Kidney (tissue), 14 donors: ENCODE data around the gene GLIS1. TPM values are rescaled to one million over a fixed set of nuclear protein-coding genes. Genes with fewer than 3 reads are reported as not detected.

Experiments used
- DNase-seq, 5 donors: peaks; one replicate each; pipeline ENCODE4 v3.0.0-alpha.2; 2013 to 2020
- FAIRE-seq: peaks from 2 replicates; lab custom pipeline; 2012; peaks lifted over from hg19 to GRCh38; lab: Jason Lieb, UNC
- H3K27ac ChIP-seq, 2 donors: one replicate each; pipeline ENCODE4 v1.7.0; 2013; ENCODE audit warnings: low read depth in 2 of 2, low read length in 2 of 2, inconsistent platforms in 1 of 2
- H3K27me3 ChIP-seq: one replicate; pipeline ENCODE4 v1.7.1; 2013; ENCODE audit warnings: low read length, inconsistent platforms; ENCODE audit not compliant: control insufficient read depth, insufficient read depth
- H3K36me3 ChIP-seq, 3 donors: one replicate each; pipeline versions ENCODE4 v1.7.0 to v1.7.1; 2013; ENCODE audit warnings: low read length in 3 of 3, control low read depth in 1 of 3, inconsistent platforms in 1 of 3; ENCODE audit not compliant: insufficient read depth in 3 of 3, control insufficient read depth in 2 of 3
- H3K4me1 ChIP-seq, 3 donors: one replicate each; pipeline versions ENCODE4 v1.7.0 to v1.7.1; 2013; ENCODE audit warnings: low read length in 3 of 3, inconsistent platforms in 1 of 3, low read depth in 1 of 3; ENCODE audit not compliant: control insufficient read depth in 2 of 3, insufficient read depth in 2 of 3
- H3K4me3 ChIP-seq, 3 donors: one replicate each; pipeline versions ENCODE4 v1.7.0 to v1.8.1; 2013; ENCODE audit warnings: low read length in 3 of 3, control low read depth in 1 of 3, inconsistent platforms in 1 of 3
- H3K9ac ChIP-seq, 3 donors: one replicate each; pipeline versions ENCODE4 v1.7.0 to v1.7.1; 2013; ENCODE audit warnings: low read length in 3 of 3, control low read depth in 1 of 3, inconsistent platforms in 1 of 3
- H3K9me3 ChIP-seq, 3 donors: one replicate each; pipeline versions ENCODE4 v1.7.0 to v1.7.1; 2013; ENCODE audit warnings: low read length in 3 of 3, control low read depth in 1 of 3, inconsistent platforms in 1 of 3; ENCODE audit not compliant: control insufficient read depth in 2 of 3, insufficient read depth in 1 of 3
- intact Hi-C: fragments of 100-400 bp; cut with DNase I; formaldehyde crosslinking; loops from one replicate; pipeline ENCODE4 v1.11.1; 2022
- polyA plus RNA-seq: library from polyadenylated mRNA; stranded (reverse); fragments of 350-450 nt; fragmentation: Illumina TruSeq; extraction: RNeasy Lipid Tissue Mini Kit (QIAGEN cat#74804); gene quantifications from one replicate; pipeline ENCODE4 v1.2.3, GENCODE V29; 2014; ENCODE audit warnings: low read depth, low replicate concordance; ENCODE audit not compliant: insufficient read depth
- total RNA-seq: library from RNA; stranded (reverse); fragmentation: NEBNext Ultra II Directional; extraction: Animal tissue kit (Norgen Biotek cat#: 25700); gene quantifications from one replicate; pipeline ENCODE4 v1.2.1, GENCODE V29; 2021
- TF ChIP-seq, protein P1 (sequence below): IDR thresholded peaks from 3 replicates; pipeline ENCODE4 v1.5.1; 2012; ENCODE audit warnings: mild to moderate bottlenecking, moderate library complexity, borderline replicate concordance; ENCODE audit not compliant: insufficient read depth; ENCODE audit errors: extremely low read depth
- donor health status: control.
- donor health status: control.
- donor health status: control.
- donor health status: control.
- donor health status: control.
- donor health status: DM: yes; HTN: yes; CAD: no.
- donor health status: Normal renal cell carcinoma (clear cell type).

GLIS1 gene
- total and polyA plus RNA-seq, 2 donors from 2014 or later, result 3.3 to 3.7 TPM

DNA sequence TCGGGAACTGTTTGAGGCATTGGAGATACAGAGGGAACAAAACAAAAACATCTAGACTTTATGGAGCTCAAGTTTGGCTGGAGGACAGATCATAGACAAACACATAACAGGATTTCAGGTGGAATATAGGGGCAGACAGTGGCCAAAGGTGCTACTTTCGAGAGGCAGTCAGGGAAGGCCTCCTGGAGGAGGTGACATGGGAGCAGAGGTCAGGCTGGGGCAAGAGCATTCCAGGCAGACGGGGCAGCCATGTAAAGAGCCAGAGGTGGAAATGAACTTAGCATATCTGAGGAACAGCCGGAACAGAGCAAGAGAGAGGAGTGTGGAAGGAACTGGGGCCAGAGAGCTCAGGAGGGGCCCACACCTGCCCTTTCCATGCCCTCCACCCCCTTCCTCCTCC, 157.5 kb downstream of the GLIS1 start:
- no peaks in the 10 kb centered on the region for H3K36me3 ChIP-seq
- DNase-seq (peak in 1 of 5 donors; percentile 33), FAIRE-seq (no peak)
- H3K4me3 ChIP-seq, result no peak overlapping the region
- H3K27ac ChIP-seq, result no peak overlapping the region
- intact Hi-C loops, result no loop called here
- no peaks in the 10 kb centered on the region for H3K27me3 ChIP-seq
- peaks cover 0 to 3% (median 0%) of the 10 kb centered on the region in 3 donors for H3K4me1 ChIP-seq
- no peaks in the 10 kb centered on the region for H3K9me3 ChIP-seq
- no peak overlapping the region for H3K9ac ChIP-seq
- TF ChIP-seq, protein P1, sequence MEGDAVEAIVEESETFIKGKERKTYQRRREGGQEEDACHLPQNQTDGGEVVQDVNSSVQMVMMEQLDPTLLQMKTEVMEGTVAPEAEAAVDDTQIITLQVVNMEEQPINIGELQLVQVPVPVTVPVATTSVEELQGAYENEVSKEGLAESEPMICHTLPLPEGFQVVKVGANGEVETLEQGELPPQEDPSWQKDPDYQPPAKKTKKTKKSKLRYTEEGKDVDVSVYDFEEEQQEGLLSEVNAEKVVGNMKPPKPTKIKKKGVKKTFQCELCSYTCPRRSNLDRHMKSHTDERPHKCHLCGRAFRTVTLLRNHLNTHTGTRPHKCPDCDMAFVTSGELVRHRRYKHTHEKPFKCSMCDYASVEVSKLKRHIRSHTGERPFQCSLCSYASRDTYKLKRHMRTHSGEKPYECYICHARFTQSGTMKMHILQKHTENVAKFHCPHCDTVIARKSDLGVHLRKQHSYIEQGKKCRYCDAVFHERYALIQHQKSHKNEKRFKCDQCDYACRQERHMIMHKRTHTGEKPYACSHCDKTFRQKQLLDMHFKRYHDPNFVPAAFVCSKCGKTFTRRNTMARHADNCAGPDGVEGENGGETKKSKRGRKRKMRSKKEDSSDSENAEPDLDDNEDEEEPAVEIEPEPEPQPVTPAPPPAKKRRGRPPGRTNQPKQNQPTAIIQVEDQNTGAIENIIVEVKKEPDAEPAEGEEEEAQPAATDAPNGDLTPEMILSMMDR, result no peak

DNA sequence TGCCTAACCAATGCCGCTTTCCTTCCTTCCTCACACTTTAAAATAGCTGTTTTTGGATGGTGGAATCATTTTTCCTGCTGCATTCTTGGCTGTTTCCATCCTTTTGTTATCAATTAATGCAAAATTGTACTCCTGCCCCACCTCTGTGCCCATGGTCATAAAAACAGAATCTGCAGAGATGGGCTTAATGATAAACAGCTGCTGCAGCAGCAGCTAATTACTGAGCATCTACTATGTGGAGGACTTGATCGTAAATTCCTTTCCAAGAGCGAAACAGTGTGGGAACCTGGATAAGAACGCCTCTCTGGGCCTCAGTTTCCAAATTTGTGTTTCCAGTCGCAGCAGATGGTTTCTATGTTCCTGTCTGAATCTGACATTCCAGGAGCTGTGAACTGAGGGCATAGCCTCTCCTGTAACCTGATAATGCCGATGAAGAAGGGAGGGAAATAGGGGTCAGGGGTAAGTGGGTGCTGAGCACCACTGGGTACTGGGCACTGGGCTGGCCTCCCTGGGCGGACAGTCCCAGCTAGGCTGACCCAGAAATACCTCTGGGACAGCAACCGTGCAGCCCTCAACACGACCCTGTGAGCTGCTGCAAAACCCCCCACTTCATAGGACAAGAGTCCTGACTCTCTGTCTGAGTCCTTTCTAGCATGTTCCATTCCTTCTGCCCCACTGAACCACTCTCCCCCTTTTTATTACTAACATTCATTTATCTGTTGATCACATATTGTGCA, 158.1 kb downstream of the GLIS1 start:
- DNase-seq (peak in 1 of 5 donors; percentile 25), FAIRE-seq (no peak)
- H3K27ac ChIP-seq, result no peak overlapping the region
- no peaks in the 10 kb centered on the region for H3K9me3 ChIP-seq
- TF ChIP-seq, protein P1, result no peak
- peaks cover 0 to 3% (median 0%) of the 10 kb centered on the region in 3 donors for H3K4me1 ChIP-seq
- no peaks in the 10 kb centered on the region for H3K27me3 ChIP-seq
- intact Hi-C loops, result no loop called here
- H3K4me3 ChIP-seq, result no peak overlapping the region
- H3K36me3 ChIP-seq, result no peaks in the 10 kb centered on the region
- no peak overlapping the region for H3K9ac ChIP-seq

DNA sequence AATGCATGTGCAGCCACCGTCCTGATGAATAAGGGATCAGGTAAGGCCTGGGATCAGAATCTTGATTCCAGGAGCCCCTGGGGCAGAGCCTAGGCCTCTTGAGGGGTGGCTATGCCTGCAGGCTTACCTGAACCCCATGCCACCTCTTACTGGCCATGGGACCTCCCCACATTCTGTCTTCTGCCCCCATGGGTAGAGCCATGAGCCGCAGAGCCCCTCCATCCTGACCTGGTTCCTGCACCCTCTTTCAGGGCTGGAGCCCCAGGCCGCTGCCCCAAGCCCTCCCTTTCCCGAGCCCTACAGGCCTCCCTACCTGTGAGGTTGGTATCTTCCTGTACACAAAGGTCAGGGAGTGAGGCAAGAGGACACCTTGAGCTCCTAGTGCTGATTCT, 159.0 kb downstream of the GLIS1 start:
- no peak overlapping the region for H3K9ac ChIP-seq
- no peaks in the 10 kb centered on the region for H3K36me3 ChIP-seq
- intact Hi-C loops, result no loop called here
- TF ChIP-seq, protein P1, result no peak
- H3K4me1 ChIP-seq, result peaks cover 0 to 3% (median 0%) of the 10 kb centered on the region in 3 donors
- H3K4me3 ChIP-seq, result no peak overlapping the region
- no peaks in the 10 kb centered on the region for H3K27me3 ChIP-seq
- FAIRE-seq (no peak), DNase-seq (peak in 1 of 5 donors; percentile 32)
- no peak overlapping the region for H3K27ac ChIP-seq
- no peaks in the 10 kb centered on the region for H3K9me3 ChIP-seq
